HL-60 (cell line): ENCODE data around the gene ABHD8.
A peak's percentile ranks its signal among the peaks of the same experiment; 100 is the strongest.

ENCODE experiments used
- DNase-seq, 2 experiments: peaks; one replicate each; pipeline ENCODE4 v3.0.0-alpha.2; 2010 to 2020; ENCODE audit warnings: low read depth in 1 of 2, low spot score in 1 of 2
- H3K27ac ChIP-seq: fragments of 250-450 bp; sonication (Bioruptor Pico); replicated peaks from 2 replicates; pipeline ENCODE4 v1.5.1; 2020; ENCODE audit warnings: mild to moderate bottlenecking, moderate library complexity
- H3K27me3 ChIP-seq: fragments of 250-450 bp; sonication (Bioruptor Pico); 2 replicates; pipeline ENCODE4 v1.5.1; 2021; ENCODE audit warnings: mild to moderate bottlenecking, moderate library complexity; ENCODE audit not compliant: insufficient read depth, poor library complexity, severe bottlenecking
- H3K4me3 ChIP-seq: replicated peaks from 2 replicates; pipeline ENCODE4 v1.5.1; 2011; ENCODE audit warnings: mild to moderate bottlenecking, control low read depth, low read length; ENCODE audit not compliant: insufficient read depth
- CTCF ChIP-seq: IDR thresholded peaks from one replicate; pipeline ENCODE4 v1.5.1; 2011; ENCODE audit warnings: low read length, control low read depth, inconsistent platforms; ENCODE audit not compliant: insufficient read depth
- GABPA ChIP-seq: IDR thresholded peaks from 2 replicates; pipeline ENCODE4 v1.6.1; 2012; ENCODE audit warnings: low read depth
- POLR2AphosphoS5 ChIP-seq: IDR thresholded peaks from 2 replicates; pipeline ENCODE4 v1.6.1; 2012; ENCODE audit warnings: low read depth
- REST ChIP-seq: IDR thresholded peaks from 2 replicates; pipeline ENCODE4 v1.6.1; 2012; ENCODE audit warnings: low read depth; ENCODE audit not compliant: insufficient replicate concordance
- SPI1 ChIP-seq: IDR thresholded peaks from 2 replicates; pipeline ENCODE4 v1.6.1; 2012; ENCODE audit warnings: low read depth, mild to moderate bottlenecking, borderline replicate concordance

ABHD8 gene

GRCh38 chr19:17286752-17287151 lies 16.5 kb downstream of the ABHD8 start:
- TF ChIP-seq POLR2AphosphoS5, result 0 out of 2 replicates have a peak, but pooled peaks have one; percentile 11
- TF ChIP-seq SPI1, result no peak
- Histone ChIP-seq H3K27ac (no peak overlapping the region), H3K4me3 (no peak overlapping the region), H3K27me3 (no peaks in the 10 kb centered on the region)
- DNase-seq, result no peak

- H3K27ac ChIP-seq, result no peak overlapping the region
- no peak for DNase-seq
- no peak overlapping the region for H3K4me3 ChIP-seq
- no peak for TF ChIP-seq GABPA
- no peak for TF ChIP-seq CTCF
- no peak for TF ChIP-seq POLR2AphosphoS5
- TF ChIP-seq REST, result no peak
- TF ChIP-seq SPI1, result no peak
- no peaks in the 10 kb centered on the region for H3K27me3 ChIP-seq
These were observed 17.0 kb downstream of the ABHD8 start for GRCh38 chr19:17286263-17286662.

DNA sequence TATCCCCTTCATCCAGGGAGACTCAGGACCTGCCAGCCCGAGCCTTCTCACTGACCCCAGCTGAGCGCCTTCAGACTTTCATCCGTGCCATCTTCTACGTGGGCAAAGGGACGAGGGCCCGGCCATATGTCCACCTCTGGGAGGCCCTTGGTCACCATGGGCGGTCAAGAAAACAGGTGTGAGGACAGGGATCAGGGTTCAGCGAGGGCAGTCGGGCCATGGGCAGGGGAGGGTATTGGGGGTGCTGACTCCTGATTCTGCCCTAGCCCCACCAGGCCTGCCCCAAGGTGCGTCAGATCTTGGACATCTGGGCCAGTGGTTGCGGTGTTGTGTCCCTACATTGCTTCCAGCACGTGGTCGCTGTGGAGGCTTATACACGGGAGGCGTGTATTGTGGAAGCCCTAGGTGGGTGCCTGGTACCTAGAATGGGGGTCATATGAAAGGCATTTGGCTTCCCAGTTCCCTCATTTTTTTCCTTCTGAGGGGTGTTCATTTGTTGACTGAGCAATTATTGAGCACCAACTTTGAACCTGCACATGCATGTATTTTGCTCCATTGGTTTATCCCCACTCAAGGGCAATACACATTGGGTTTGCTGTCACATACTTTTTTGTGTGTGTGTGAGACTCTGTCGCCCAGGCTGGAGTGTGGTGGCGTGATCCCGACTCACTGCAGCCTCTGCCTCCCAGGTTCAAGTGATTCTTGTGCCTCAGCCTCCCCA lies 17.6 kb downstream of the ABHD8 start:
- no peak for DNase-seq
- no peak overlapping the region for H3K4me3 ChIP-seq
- no peak overlapping the region for H3K27ac ChIP-seq
- no peaks in the 10 kb centered on the region for H3K27me3 ChIP-seq
- TF ChIP-seq REST, result no peak
- TF ChIP-seq GABPA, result no peak
- TF ChIP-seq POLR2AphosphoS5, result no peak
- TF ChIP-seq CTCF, result no peak
- no peak for TF ChIP-seq SPI1

- Histone ChIP-seq H3K27me3 (no peaks in the 10 kb centered on the region), H3K4me3 (no peak overlapping the region), H3K27ac (no peak overlapping the region)
- DNase-seq, result no peak
- TF ChIP-seq POLR2AphosphoS5, result no peak
- no peak for TF ChIP-seq REST
These were observed 19.7 kb downstream of the ABHD8 start for GRCh38 chr19:17283504-17283996.
